DOHH2 (cell line): ENCODE results near the gene COPZ1.
A peak's percentile ranks its signal among the peaks of the same experiment; 100 is the strongest.

Source experiments
- CTCF ChIP-seq: fragments of 200-600 bp; sonication (generic); IDR thresholded peaks from one replicate; pipeline ENCODE4 v1.5.1; 2014; ENCODE audit warnings: antibody characterized with exemption, mild to moderate bottlenecking, low read depth, low read length; ENCODE audit not compliant: poor library complexity, severe bottlenecking
- EZH2phosphoT487 ChIP-seq: fragments of 200-600 bp; sonication (generic); IDR thresholded peaks from 2 replicates; pipeline ENCODE4 v1.6.1; 2017; ENCODE audit warnings: borderline replicate concordance, mild to moderate bottlenecking, antibody characterized with exemption, low read length, moderate library complexity, mixed read lengths

- TF ChIP-seq CTCF, result peak; percentile 92
- TF ChIP-seq EZH2phosphoT487, result no peak
Observed at GRCh38 chr12:54368709-54369596, 44.0 kb downstream of the COPZ1 start.
